Activated CD4-positive, alpha-beta T cell treated with anti-CD3 and anti-CD28 coated beads, Interleukin-2, Interleukin-4, amounts not matched to agents 100 ng/mL and 50 ng/mL, durations not matched to agents 16 hours and 8 hours (primary cell): ENCODE measurements around the gene ASPHD2.

Experiments
- DNase-seq: peaks from one replicate; pipeline ENCODE4 v3.0.0-alpha.2; 2020; ENCODE audit warnings: low spot score

Gene ASPHD2

DNA sequence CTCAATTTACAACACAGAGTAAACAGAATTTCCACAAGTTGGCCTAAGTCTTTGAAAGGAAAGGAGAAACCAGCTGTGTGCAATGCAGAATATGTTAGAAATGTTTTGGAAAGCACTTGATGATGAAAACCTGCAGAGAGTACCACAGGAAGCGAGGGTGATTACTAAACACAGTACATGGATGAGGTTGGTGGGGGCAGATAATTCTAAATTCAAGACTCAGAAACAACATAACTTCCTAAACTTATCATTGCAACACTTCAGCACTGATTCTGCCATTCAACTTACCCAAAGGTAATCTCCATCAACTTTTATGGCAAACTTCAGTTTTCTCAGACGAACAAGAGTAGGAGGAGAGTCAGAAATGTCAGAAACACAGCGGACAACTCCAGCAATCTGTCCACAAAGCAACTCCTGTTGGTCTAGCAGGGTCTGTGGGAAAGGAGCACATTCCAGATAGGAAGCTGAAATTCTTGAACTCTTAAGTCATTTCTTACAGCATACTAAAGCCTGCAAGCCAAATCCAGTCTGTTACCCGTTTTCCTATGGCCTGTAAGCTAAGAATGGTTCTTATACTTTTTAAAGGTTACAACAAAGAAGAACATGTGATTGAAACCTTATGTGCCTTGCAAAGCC, 47.8 kb downstream of the ASPHD2 start:
- DNase-seq, result peak; percentile 62

GRCh38 chr22:26477341-26477731, 48.3 kb downstream of the ASPHD2 start:
- no peak for DNase-seq

DNA sequence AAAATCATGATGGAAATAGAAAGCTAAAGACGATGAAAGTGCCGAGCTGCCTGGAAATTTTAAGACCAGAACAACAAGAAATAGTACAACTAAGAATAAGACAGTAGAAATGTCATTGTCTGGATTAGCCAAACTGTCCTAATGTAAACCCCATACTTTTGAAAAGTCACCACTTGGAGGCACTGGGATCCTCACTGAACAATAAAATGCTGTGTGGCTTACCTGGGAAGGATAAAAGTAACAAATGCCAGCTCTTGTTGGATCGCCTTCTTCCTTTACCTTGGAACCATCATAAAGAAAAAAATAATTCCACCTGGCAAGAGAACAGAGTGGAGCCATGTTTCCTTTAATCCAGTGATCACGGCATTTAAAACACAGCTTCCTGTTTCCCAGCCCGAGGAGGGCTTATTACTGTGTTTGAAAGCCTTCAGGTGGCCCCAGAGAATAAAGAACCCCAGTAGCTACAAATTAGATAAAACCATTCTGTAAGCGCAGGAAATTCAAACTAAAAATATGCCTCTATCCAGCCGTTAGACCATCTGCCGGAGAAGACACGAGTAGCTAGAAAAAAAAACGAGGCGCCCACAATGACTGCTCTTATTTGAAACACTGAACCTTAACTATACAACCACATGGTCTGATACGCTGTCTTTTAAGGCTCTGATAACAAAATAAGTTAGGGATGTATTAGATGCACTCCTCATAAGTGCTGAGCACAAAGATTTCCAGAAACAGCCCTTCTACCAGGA, 50.2 kb downstream of the ASPHD2 start:
- DNase-seq, result no peak

- DNase-seq, result no peak
Observed at GRCh38 chr22:26479792-26480610, 50.9 kb downstream of the ASPHD2 start.

DNA sequence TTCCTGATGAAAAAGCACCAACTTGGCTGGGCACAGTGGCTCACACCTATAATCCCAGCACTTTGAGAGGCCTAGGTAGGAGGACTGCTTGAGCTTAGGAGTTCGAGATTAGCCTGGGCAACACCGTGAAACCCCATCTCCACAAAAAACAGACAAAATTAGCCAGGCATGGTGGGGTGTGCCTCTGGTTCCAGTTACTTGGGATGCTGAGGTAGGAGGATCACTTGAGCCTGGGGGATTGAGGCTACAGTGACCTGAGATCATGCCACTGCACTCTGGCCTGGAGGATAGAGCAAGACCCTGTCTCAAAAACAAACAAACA, 51.5 kb downstream of the ASPHD2 start:
- no peak for DNase-seq

DNA sequence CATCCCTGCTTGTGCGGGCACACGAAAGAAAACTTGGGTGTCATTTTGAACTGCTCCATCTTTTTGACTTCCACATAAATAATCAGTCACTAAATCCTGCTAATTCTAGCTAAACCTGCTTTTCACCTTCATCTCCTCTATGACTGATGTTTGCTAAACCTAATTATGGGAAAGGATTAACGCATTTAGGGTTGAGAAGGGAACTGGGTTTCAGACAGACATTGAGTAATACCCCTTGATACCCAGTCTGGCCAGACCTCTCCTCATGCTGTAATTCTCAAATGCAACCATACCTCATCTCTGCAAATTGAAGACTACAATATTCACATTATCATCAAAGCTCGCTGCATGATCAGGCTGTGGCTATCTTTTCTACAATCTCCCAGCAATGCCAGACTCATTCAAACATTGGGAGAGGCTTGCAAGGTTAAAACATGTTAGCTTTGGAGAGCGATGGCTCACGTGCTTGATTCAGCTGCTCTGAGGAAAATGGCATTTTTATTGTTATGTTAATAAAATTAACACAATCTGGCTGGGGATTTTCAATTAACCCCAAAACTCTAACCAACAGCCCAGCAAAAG, 52.1 kb downstream of the ASPHD2 start:
- DNase-seq, result no peak

GRCh38 chr22:26481694-26482093, 52.6 kb downstream of the ASPHD2 start:
- peak; percentile 47 for DNase-seq

DNA sequence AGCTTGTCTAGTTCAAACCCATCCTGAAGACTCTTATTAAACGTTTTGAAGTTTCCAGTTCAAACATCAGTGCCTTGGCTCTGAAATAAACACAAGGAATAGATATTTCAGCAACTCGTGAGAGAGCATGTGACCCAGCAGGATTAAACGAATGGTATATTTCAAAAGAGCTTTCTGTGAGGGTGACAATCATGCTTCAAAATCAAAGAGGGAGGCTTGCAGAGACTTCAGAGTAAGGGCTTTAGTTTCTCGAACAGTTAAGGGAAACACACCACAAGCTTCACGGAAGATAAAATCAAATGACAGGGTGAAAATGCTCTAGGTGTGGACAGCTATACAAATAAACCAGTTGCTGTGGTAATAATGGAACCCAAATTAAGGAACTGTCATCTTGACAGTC, 53.1 kb downstream of the ASPHD2 start:
- peak; percentile 21 for DNase-seq

GRCh38 chr22:26483043-26483438, 54.0 kb downstream of the ASPHD2 start:
- no peak for DNase-seq

DNA sequence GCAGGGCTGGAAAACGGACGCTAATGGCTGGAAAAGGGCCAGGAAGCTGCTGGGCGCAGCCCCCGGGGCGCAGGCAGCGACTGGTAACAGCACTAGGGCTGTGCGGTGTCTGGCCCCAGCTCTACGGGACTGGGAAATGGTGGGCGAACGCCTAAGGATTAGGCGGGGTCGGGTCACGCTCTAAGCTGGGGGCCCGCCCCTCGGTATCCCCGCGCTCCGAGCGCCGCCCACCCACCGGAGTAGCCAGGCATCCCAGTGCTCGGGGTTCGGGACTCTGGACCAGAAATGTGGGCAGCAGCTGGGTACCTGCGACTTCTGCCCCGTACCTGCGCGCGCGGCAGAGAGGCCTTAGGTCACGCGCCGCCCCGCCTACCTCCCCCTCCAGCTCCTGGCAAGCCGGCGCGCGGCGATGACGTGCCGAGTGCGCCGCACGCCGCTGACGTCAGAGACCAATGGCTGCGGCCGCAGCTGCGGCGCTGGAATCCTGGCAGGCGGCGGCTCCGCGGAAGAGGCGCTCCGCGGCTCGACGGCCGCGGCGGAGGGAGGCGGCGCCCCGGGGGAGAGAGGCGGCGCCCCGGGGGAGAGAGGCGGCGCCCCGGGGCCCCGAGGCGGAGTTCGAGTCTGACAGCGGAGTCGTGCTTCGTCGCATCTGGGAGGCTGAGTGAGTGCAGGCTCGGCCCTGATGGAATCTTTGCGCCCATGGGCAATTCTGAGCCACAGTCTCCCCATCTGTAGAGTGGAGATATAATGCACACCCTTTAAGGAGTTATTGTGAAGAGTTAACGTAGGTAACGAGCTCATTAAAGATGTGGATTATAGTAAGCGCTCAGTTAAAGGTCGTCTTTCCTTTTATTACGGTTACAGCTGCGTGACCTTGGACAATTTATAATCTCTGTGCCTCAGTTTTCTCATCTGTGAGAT, 54.6 kb downstream of the ASPHD2 start, which contains the start of the genes HPS4 and SRRD:
HPS4 (minus strand) TSS at position 345 of the 921 bp plus-strand sequence. CDS start 2,021 bp downstream, outside the sequence.
SRRD (plus strand) TSS at position 439 of the 921 bp plus-strand sequence; CDS start at position 453, 14 bp downstream.
- DNase-seq, result peak; percentile 91

DNA sequence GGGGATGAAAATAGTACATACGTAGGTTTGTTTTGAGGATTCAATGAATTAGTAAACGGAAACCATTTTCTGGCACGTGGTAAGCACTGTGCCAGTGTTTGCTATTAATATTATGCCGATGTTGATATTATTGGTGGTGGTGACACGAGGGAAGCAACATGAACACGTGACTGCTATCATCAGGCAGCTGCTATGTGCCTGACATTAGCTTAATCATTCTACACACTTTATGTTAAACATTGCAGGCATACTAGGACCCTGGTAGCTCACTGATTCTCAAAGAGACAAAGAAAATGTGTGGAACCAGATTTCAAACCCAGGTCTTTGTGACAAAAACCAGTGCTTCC, 55.3 kb downstream of the ASPHD2 start:
- DNase-seq, result peak; percentile 30

DNA sequence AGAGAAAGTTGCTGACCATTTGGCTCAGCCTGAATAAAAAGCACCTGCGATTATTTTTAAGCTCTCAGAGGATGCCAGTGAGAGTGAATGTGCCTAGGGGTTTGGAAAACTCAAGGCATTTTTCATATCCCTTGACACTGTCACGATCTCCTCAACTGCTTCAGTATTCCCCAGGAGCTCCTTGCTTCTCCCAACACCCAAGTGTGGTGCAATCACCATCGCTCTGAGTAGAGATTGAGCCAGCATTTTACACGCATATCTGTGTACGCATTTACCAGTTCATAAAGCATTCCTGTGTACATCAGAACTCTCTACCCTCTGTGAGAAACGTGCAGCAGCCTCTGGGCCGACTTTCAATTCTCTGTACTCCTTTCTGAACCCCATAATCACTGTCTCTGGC, 56.0 kb downstream of the ASPHD2 start:
- no peak for DNase-seq

GRCh38 chr22:26485806-26486390, 56.8 kb downstream of the ASPHD2 start:
- DNase-seq, result no peak

- DNase-seq, result no peak
Observed at GRCh38 chr22:26486394-26486793, 57.3 kb downstream of the ASPHD2 start.

- DNase-seq, result no peak
Observed at GRCh38 chr22:26487996-26488395, 58.9 kb downstream of the ASPHD2 start.

- DNase-seq, result no peak
Observed at GRCh38 chr22:26489447-26490036, 60.5 kb downstream of the ASPHD2 start.

GRCh38 chr22:26492220-26492619, 63.2 kb downstream of the ASPHD2 start:
- DNase-seq, result no peak

DNA sequence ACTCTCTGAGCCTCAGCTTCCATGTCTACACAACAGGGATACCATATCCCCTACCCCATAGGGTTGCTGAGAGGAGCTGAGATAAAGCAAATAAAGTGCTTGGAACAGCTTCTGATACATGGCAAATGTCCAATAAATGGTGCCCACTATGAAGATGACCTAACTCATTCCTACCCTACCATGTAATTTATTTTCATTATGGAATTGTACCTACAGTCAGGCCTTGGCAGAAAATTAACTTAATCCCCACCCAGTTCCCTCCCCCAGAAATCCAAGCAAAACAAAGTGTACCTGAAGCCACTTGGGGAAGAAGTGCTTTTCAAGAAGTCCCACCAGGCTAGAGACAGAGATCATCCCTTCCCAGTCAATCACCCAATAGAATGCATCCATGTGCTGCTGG, 65.4 kb downstream of the ASPHD2 start:
- DNase-seq, result no peak
